SK-N-SH (cell line): ENCODE measurements around the gene MYO1B. TPM values are rescaled to one million over a fixed set of nuclear protein-coding genes. Genes with fewer than 3 reads are reported as not detected.
A peak's percentile ranks its signal among the peaks of the same experiment; 100 is the strongest.

Experiments used
- CTCF ChIA-PET: fragments of 300-600, 350-600 bp; formaldehyde crosslinking; extraction: SDS; loops from one replicate; lab custom pipeline; 2021; lab: Yijun Ruan, JAX
- POLR2A ChIA-PET: fragments of 350-600 bp; sonication (Branson Sonifier 250); formaldehyde crosslinking; extraction: SDS; loops from one replicate; lab custom pipeline; 2020; ENCODE audit warnings: antibody characterized with exemption, inconsistent platforms; lab: Yijun Ruan, JAX
- DNase-seq: peaks from one replicate; pipeline ENCODE4 v3.0.0; 2012
- H2AFZ ChIP-seq: fragments of 200-600 bp; sonication (generic); 2 replicates; pipeline ENCODE4 v1.8.1; 2016; ENCODE audit warnings: antibody characterized with exemption, mild to moderate bottlenecking, low read depth
- H3F3A ChIP-seq: fragments of 200-600 bp; sonication (generic); replicated peaks from 2 replicates; pipeline ENCODE3; 2016; ENCODE audit warnings: antibody characterized with exemption, mild to moderate bottlenecking; ENCODE audit not compliant: insufficient read depth
- H3K27ac ChIP-seq, 2 experiments: fragments of 200-500 bp in 1 of 2; fragments of 200-600 bp in 1 of 2; sonication (Bioruptor generic) in 1 of 2; sonication (generic), shearing (Covaris generic) in 1 of 2; 2 replicates each; pipeline versions ENCODE4 v1.5.1 to v1.6.1; 2014 to 2016; ENCODE audit warnings: low read depth in 2 of 2, inconsistent platforms in 1 of 2, low read length in 1 of 2, mild to moderate bottlenecking in 1 of 2, mixed read lengths in 1 of 2
- H3K27me3 ChIP-seq: fragments of 200-600 bp; sonication (generic), shearing (Covaris generic); 2 replicates; pipeline ENCODE4 v1.6.1; 2016; ENCODE audit warnings: mixed run types; ENCODE audit not compliant: insufficient read depth
- H3K36me3 ChIP-seq, 2 experiments: fragments of 200-500 bp in 1 of 2; fragments of 200-600 bp in 1 of 2; sonication (Bioruptor generic) in 1 of 2; sonication (generic) in 1 of 2; replicated peaks in 1 of 2; 2 replicates each; pipeline versions ENCODE3 to v1.5.1; 2014 to 2016; ENCODE audit warnings: low read length in 1 of 2, mild to moderate bottlenecking in 1 of 2; ENCODE audit not compliant: insufficient read depth in 2 of 2, control insufficient read depth in 1 of 2
- H3K4me1 ChIP-seq, 2 experiments: fragments of 200-500 bp in 1 of 2; fragments of 200-600 bp in 1 of 2; sonication (Bioruptor generic) in 1 of 2; sonication (generic), shearing (Covaris generic) in 1 of 2; 2 replicates each; pipeline versions ENCODE4 v1.5.1 to v1.6.1; 2014 to 2016; ENCODE audit warnings: low read depth in 1 of 2, low read length in 1 of 2, mixed run types in 1 of 2; ENCODE audit not compliant: insufficient read depth in 2 of 2, control insufficient read depth in 1 of 2
- H3K4me2 ChIP-seq: fragments of 200-600 bp; sonication (generic), shearing (Covaris generic); 2 replicates; pipeline ENCODE4 v1.6.1; 2017; ENCODE audit warnings: mixed run types
- H3K4me3 ChIP-seq, 2 experiments: fragments of 200-500 bp in 1 of 2; fragments of 200-600 bp in 1 of 2; sonication (Bioruptor generic) in 1 of 2; sonication (generic), shearing (Covaris generic) in 1 of 2; 2 replicates each; pipeline versions ENCODE4 v1.5.1 to v1.8.1; 2014 to 2016; ENCODE audit warnings: low read depth in 2 of 2, inconsistent platforms in 1 of 2, low read length in 1 of 2, mild to moderate bottlenecking in 1 of 2, mixed read lengths in 1 of 2, moderate library complexity in 1 of 2
- H3K79me2 ChIP-seq: fragments of 200-600 bp; sonication (generic); 2 replicates; pipeline ENCODE4 v1.8.1; 2017; ENCODE audit warnings: mild to moderate bottlenecking; ENCODE audit not compliant: insufficient read depth
- H3K9ac ChIP-seq: fragments of 200-600 bp; sonication (generic); 2 replicates; pipeline ENCODE4 v1.6.1; 2017; ENCODE audit warnings: mixed run types
- H3K9me2 ChIP-seq: fragments of 200-600 bp; sonication (generic); 2 replicates; pipeline ENCODE4 v1.6.1; 2017; ENCODE audit warnings: mixed run types
- H3K9me3 ChIP-seq: fragments of 200-600 bp; sonication (generic); 2 replicates; pipeline ENCODE4 v1.6.1; 2017; ENCODE audit warnings: mixed run types, mild to moderate bottlenecking, moderate library complexity
- H4K20me1 ChIP-seq: fragments of 200-600 bp; sonication (generic); 2 replicates; pipeline ENCODE4 v1.6.1; 2017; ENCODE audit warnings: mild to moderate bottlenecking, mixed run types; ENCODE audit not compliant: insufficient read depth
- EP300 ChIP-seq, 2 experiments: IDR thresholded peaks; 2 replicates each; pipeline versions ENCODE4 v1.4.0 to v1.6.1; 2012; ENCODE audit warnings: borderline replicate concordance in 1 of 2, low read depth in 1 of 2, low read length in 1 of 2
- MEF2A ChIP-seq: IDR thresholded peaks from 2 replicates; pipeline ENCODE4 v1.4.0; 2012; ENCODE audit warnings: low read depth, borderline replicate concordance
- MXI1 ChIP-seq: IDR thresholded peaks from 2 replicates; pipeline ENCODE4 v1.6.1; 2012; ENCODE audit warnings: mild to moderate bottlenecking, low read depth, low read length, improper control_type of control experiment
- NFIC ChIP-seq: IDR thresholded peaks from 2 replicates; pipeline ENCODE4 v1.4.0; 2012; ENCODE audit warnings: borderline replicate concordance
- RFX5 ChIP-seq: IDR thresholded peaks from 2 replicates; pipeline ENCODE4 v1.6.1; 2012; ENCODE audit warnings: mild to moderate bottlenecking, improper control_type of control experiment, low read length
- SIN3A ChIP-seq: IDR thresholded peaks from 2 replicates; pipeline ENCODE4 v1.6.1; 2012; ENCODE audit warnings: low read depth, mild to moderate bottlenecking, low read length, moderate library complexity, borderline replicate concordance
- TCF12 ChIP-seq: IDR thresholded peaks from 2 replicates; pipeline ENCODE4 v1.4.0; 2012
- WGBS: methylation state at CpG from one replicate; pipeline ENCODE4 v1.1.6; 2017; ENCODE audit warnings: low lambda C conversion rate; 5-methylcytosine and 5-hydroxymethylcytosine counted together
- polyA plus RNA-seq, 3 experiments: library from polyadenylated mRNA; depleted of rRNA; stranded (reverse); fragments of >200 nt; gene quantifications; 2 replicates each; pipeline ENCODE4 v1.2.3, GENCODE V29; 2012
- TF ChIP-seq, protein P1 (sequence below): fragments of 200-600 bp; sonication (generic); IDR thresholded peaks from 2 replicates; pipeline ENCODE4 v1.6.1; 2017; ENCODE audit warnings: antibody characterized with exemption, mild to moderate bottlenecking, moderate library complexity
- TF ChIP-seq, protein P2 (sequence below): IDR thresholded peaks from 2 replicates; pipeline ENCODE4 v1.4.0; 2012; ENCODE audit warnings: low read depth
- TF ChIP-seq, protein P3 (sequence below): IDR thresholded peaks from 2 replicates; pipeline ENCODE4; 2012

Gene MYO1B
- polyA plus RNA-seq, 1 of the 3 experiments (the other 2 are of a cell fraction): 20.2 TPM

DNA sequence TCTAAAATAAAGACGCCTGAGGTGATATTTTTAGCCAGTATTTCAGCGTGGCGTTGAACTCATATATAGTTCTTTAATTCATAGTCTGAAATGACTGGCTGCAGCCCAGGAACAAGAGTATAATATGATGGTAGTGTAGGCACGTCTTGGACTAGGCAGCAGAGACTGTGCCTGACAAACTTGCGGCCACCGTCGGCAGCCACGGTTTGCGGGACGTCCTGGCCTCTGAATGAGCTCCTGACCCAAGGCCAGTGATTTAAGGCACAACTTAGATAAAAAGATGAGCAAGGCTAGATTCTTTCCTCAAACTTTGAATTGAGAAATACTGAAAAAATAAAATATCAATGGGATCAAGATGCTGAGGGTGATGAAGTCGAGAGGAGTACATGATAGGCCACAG lies 40.0 kb downstream of the MYO1B start:
- Histone ChIP-seq H3K27ac (no peak overlapping the region), H3K36me3 (peaks cover 14 to 19% of the 10 kb centered on the region in 2 experiments), H3K4me1 (peaks cover 0 to 13% of the 10 kb centered on the region in 2 experiments; a peak in 2 of 4 replicates), H4K20me1 (no peaks in the 10 kb centered on the region), H3K9ac (no peak overlapping the region), H3K9me2 (no peaks in the 10 kb centered on the region), H2AFZ (no peak overlapping the region), H3K79me2 (peaks cover 54% of the 10 kb centered on the region; the same call in 1 of the 2 replicates), H3F3A (no peaks in the 10 kb centered on the region), H3K27me3 (no peaks in the 10 kb centered on the region), H3K4me2 (no peak overlapping the region), H3K4me3 (no peak overlapping the region), H3K9me3 (no peaks in the 10 kb centered on the region)
- DNase-seq: no peak
- CTCF ChIA-PET: no interaction called here
- POLR2A ChIA-PET: no interaction called here
- TF ChIP-seq, protein P1, sequence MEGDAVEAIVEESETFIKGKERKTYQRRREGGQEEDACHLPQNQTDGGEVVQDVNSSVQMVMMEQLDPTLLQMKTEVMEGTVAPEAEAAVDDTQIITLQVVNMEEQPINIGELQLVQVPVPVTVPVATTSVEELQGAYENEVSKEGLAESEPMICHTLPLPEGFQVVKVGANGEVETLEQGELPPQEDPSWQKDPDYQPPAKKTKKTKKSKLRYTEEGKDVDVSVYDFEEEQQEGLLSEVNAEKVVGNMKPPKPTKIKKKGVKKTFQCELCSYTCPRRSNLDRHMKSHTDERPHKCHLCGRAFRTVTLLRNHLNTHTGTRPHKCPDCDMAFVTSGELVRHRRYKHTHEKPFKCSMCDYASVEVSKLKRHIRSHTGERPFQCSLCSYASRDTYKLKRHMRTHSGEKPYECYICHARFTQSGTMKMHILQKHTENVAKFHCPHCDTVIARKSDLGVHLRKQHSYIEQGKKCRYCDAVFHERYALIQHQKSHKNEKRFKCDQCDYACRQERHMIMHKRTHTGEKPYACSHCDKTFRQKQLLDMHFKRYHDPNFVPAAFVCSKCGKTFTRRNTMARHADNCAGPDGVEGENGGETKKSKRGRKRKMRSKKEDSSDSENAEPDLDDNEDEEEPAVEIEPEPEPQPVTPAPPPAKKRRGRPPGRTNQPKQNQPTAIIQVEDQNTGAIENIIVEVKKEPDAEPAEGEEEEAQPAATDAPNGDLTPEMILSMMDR: no peak
- TF ChIP-seq, protein P2, sequence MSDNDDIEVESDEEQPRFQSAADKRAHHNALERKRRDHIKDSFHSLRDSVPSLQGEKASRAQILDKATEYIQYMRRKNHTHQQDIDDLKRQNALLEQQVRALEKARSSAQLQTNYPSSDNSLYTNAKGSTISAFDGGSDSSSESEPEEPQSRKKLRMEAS: no peak
- TF ChIP-seq NFIC: no peak
- TF ChIP-seq RFX5: no peak
- TF ChIP-seq SIN3A: no peak
- TF ChIP-seq MEF2A: no peak
- 85% methylated on average over 11 of the region's 11 CpGs for WGBS

DNA sequence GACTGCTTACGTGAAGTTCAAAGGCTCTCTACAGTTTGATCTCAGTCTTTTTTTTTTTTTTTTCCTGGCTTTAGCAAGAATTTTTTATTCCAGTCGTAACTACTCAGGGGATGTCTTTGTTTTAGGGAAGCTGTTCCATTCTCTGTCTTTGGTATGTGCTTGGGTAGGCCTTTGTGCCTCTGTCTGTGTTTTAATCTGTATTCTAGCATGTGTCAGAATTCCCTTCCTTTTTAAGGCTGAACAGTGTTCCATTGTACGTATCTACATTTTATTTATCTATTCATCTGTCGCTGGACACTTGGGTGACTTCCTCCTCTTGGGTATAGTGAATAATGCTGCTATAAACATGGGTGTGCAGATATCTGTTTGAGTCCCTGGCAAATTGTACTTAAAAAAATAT lies 42.6 kb downstream of the MYO1B start:
- H3K27ac ChIP-seq: peak overlapping the region in 1 of 2 experiments; percentile 9; a peak in 1 of 4 replicates
- DNase-seq: no peak
- CTCF ChIA-PET: interaction anchor here (0.9 to 1.3 kb wide), 2 partner anchors 14 to 213 kb away, joined by 3 to 6 read pairs; no protein-coding TSS in a partner anchor
- no peak overlapping the region for H3K4me3 ChIP-seq
- H3K4me1 ChIP-seq: peaks cover 0 to 4% of the 10 kb centered on the region in 2 experiments; a peak in 2 of 4 replicates
- WGBS: 91% methylated on average over 4 of the region's 4 CpGs
- H3K9me3 ChIP-seq: no peaks in the 10 kb centered on the region
- H3K4me2 ChIP-seq: no peak overlapping the region
- H2AFZ ChIP-seq: no peak overlapping the region
- no peaks in the 10 kb centered on the region for H3K27me3 ChIP-seq
- peaks cover 10 to 14% of the 10 kb centered on the region in 2 experiments for H3K36me3 ChIP-seq
- H3K79me2 ChIP-seq: peaks cover 59% of the 10 kb centered on the region
- H4K20me1 ChIP-seq: no peaks in the 10 kb centered on the region
- H3K9me2 ChIP-seq: no peaks in the 10 kb centered on the region
- H3F3A ChIP-seq: no peaks in the 10 kb centered on the region
- POLR2A ChIA-PET: no interaction called here
- TF ChIP-seq EP300 (IDR thresholded peaks at IDR 0.05; ENCODE audit: borderline replicate concordance in 1 of 2, low read depth in 1 of 2, low read length in 1 of 2): no peak
- no peak for TF ChIP-seq MEF2A
- TF ChIP-seq, protein P3, sequence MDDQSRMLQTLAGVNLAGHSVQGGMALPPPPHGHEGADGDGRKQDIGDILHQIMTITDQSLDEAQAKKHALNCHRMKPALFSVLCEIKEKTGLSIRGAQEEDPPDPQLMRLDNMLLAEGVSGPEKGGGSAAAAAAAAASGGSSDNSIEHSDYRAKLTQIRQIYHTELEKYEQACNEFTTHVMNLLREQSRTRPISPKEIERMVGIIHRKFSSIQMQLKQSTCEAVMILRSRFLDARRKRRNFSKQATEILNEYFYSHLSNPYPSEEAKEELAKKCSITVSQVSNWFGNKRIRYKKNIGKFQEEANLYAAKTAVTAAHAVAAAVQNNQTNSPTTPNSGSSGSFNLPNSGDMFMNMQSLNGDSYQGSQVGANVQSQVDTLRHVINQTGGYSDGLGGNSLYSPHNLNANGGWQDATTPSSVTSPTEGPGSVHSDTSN: no peak
- TF ChIP-seq MXI1: no peak
- no peak for TF ChIP-seq TCF12
- TF ChIP-seq, all 33 proteins: peak for 0
- H3K9ac ChIP-seq: no peak overlapping the region
